ENCODE data around the gene SIGLEC1.

The SIGLEC1 gene

DNA sequence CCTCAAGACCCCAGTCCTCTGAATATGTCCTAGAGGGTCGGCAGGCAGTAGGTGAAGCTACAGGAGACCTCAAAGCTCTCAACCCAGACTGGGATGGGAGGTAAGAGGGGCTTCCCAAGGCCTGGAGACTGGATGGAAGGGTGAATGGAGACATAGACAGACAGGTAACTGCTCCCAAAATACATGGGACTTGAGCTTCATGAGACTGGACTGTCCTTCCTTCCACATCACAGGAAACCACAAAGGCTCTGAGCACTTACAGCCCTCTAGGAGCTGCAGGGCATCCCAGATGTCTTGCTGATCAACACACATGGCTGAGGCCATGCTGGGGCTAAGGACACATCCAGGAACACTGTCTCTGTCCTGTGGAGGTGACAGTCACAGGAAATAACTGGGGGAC, 31.6 kb upstream of the SIGLEC1 start:
- DNase-seq, result no peak

- DNase-seq, result no peak
Measured at GRCh38 chr20:3743251-3743650, 30.9 kb upstream of the SIGLEC1 start.

DNA sequence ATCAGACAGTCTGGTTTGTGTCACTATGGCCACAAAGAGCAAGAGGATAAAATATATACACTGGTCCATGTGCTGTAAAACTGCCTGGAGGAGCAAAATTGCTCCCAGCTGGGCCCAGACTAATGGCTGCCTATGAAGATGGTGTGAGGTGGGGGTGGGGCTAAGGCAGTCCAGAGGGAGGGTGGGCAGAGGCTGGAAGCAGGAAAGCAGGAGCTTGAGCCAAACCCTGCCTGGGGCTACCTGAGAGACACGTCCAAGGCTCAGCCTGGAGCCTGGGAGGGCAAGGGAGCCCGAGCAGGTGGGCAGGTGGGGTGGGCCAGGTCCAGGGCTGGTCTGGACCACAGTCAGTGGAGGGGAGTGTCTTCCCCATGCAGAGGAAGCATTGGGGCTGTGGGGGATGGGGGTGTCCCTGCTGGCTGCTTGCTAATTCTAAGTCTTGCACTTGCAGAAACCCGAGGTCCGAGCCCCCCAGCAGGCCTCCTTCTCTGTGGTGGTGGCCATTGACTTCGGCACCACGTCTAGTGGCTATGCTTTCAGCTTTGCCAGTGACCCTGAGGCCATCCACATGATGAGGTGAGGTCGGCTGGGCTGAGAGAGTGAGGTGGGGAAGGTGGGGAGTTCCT, 29.5 kb upstream of the SIGLEC1 start:
- no peak for DNase-seq

DNA sequence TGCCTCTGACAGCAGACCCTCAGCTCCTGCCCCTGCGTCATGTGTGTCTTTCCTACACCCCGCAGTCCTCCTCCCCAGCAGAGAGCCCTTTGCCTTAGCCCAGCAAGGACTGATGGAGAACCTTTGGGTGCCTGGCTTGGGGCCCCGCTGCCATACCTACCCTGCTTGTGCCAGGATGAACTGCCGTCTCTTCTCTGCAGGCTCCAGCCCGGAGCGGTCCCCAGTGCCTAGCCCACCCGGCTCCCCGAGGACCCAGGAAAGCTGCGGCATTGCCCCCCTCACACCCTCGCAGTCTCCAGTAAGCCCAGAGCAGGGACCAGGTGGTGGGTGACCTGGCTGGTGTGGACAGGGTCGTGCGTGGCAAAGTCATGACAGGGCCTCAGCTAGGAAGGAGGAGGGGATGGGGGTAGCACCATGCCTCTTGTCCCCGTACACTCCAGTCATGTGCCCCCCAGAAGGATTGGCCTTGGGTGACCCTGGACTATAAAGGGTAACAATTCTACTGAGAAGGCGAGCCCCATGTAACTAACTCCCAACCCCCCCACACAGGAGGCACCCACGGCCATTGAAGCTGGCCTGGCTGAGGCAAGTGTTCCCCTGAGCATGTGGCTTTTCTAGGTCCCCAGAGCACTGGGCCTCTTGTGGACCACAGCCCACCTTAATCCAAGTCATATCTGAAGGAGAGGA, 28.4 kb upstream of the SIGLEC1 start:
- no peak for DNase-seq

- no peak for DNase-seq
Measured at GRCh38 chr20:3739926-3740451, 27.6 kb upstream of the SIGLEC1 start.

DNA sequence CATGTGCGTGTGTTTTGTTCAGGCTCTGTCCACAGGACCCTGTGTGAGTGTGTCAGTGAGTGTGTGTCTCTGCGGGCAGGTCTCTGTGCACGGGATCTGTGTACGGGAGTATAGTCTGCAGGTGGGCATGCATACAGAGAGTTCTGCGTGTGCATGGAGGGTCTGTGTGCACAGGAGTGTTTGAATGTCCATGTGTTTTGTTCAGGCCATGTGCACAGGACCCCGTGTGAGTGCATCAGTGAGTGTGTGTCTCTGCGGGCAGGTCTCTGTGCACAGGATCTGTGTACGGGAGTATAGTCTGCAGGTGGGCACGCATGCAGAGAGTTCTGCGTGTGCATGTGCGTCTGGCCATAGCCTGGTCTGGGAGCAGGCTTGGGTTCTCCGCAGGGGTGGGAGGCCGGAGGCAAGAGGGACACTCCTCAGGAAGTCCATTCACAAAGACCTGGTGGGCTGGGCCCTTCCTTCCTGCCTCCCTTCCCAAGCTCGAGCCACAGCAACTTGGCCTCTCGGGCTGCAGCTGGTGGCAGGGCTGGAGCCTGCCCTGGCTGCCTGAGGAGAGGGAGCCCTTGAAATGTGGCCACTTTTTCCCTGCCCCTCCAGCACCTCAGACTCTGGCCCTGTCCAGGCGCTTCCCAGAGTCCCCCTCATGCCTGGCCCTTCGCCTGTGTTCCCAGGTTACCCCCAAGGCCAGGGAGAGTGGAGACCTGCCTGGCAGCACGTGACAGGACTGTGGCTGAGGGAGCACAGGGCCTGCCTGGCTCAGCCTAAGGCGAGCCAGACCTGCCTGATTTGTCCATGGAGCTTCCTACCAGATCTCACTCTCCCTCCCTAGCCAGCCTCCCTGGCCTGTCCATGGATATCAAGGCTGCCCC, 26.9 kb upstream of the SIGLEC1 start:
- no peak for DNase-seq

GRCh38 chr20:3738111-3739053, 26.0 kb upstream of the SIGLEC1 start:
- DNase-seq, result no peak

DNA sequence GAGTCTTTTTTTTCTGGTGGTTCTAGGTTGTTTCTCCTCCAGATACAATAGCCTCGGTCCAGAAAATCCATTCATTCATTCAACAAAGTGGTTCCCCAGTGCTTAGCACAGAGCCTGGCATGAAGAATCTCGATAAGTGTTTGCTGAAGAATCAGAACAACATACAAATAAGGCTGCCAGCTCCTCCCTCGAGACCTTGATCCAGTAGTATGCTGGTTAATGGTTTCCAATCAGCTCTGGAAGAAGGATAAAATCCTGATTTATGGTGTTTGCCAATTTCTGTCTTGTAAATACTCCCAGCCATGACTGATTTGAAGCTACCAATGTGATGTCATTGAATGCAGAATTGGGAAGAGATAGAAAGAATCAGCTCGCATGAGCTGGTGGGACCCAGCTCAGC, 23.4 kb upstream of the SIGLEC1 start:
- DNase-seq, result no peak

GRCh38 chr20:3734111-3734843, 21.9 kb upstream of the SIGLEC1 start:
- no peak for DNase-seq

GRCh38 chr20:3733119-3733995, 21.0 kb upstream of the SIGLEC1 start:
- DNase-seq, result no peak

- DNase-seq, result no peak
Measured at GRCh38 chr20:3732327-3733118, 20.1 kb upstream of the SIGLEC1 start, which contains the start of gene HSPA12B. HSPA12B (plus strand) TSS chr20:3732685; CDS start chr20:3738675, 5,990 bp downstream.

DNA sequence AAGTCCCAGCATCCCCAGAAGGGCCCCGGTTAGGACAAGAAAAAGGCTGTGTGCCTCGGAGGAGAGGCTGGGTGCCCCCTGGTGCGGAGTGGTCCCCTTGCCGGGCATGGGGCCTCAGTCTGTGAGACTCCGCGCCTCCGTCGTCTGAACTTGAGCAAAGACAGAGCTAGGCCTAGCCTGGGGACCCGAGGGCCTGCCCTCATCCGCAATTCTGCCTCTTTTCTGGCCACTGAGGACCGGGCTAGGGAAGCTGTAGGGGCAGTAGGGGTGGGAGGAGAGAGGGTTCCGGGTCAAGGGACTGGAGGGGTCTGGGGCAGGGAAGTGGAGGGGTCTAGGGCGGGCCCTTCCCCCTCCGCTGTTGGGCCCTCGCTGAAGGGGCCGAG, 19.5 kb upstream of the SIGLEC1 start:
- DNase-seq, result no peak

- DNase-seq, result no peak
Measured at GRCh38 chr20:3730803-3731672, 18.6 kb upstream of the SIGLEC1 start.

DNA sequence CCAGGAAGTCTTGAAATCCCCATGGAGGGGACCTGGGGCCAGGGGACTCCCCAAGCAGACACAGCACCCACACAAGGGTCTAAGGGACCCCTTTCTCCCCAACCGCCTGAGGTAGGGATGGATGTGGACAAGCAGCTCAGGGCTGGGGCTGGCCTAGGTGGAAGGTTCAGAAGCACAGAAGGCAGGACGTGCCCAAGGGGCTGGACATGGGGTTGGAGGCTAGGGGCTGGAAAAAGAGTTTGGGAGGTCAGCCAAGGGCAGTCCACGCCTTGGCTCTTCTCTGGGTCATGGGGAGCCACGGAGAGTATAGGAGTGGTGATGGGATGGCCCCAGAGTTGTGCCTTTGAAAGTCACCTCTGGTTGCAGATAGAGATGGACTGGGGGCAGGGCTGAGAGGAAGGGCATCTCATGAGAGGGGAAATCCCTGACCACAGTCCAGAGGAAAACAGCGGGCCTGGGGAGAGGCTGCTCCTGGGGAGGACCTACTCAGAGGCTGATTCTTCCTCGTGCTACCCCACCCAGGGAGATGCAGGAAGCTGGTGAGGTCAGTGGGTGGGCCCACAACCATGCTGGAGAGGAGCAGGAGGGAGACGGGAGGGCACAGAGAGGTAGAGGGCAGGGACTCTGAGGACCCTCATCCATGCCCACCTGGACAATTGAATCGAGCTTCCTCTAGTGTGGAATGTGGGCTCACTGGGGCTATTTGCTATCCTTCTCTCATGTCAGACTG, 17.6 kb upstream of the SIGLEC1 start:
- no peak for DNase-seq

DNA sequence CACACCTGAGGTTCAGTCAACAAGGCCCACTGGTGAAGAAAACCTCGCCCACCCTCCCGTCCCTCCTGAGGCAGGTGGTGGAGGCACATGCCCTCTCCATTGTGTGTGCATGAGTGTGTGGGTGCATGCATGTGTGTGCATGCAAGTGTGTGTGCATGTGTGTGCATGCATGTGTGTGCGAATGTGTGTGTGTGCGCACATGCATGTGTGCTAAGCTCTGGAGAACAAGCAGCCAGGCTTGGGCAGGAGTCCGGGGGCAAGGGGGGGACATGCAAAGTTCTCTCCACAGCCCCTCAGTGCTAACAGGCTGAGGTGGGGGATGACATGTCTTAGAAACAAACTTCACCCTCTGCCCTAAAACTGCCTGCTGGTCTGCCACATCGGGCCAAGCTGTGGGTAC, 17.0 kb upstream of the SIGLEC1 start:
- no peak for DNase-seq

DNA sequence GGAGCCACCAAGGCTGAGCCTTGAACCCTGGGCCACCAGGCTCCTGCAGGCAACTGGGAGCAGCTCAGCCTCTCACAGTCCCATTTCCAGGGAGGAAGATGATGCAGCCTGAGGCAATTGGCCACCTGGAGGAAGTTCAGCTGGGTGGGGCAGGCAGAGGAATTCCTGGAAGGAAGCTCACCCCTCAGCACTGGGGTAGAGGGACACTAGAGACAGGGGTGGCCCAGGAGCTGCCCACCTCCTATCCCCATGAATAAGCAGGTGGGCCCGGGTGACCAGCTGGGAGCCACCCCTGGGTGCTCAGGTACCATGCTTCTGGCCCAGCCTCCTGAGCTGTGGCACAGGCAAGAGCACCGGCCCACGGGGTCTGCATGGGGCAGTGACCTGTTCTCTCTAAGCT, 16.5 kb upstream of the SIGLEC1 start:
- no peak for DNase-seq

GRCh38 chr20:3728354-3728753, 16.0 kb upstream of the SIGLEC1 start:
- DNase-seq, result no peak

DNA sequence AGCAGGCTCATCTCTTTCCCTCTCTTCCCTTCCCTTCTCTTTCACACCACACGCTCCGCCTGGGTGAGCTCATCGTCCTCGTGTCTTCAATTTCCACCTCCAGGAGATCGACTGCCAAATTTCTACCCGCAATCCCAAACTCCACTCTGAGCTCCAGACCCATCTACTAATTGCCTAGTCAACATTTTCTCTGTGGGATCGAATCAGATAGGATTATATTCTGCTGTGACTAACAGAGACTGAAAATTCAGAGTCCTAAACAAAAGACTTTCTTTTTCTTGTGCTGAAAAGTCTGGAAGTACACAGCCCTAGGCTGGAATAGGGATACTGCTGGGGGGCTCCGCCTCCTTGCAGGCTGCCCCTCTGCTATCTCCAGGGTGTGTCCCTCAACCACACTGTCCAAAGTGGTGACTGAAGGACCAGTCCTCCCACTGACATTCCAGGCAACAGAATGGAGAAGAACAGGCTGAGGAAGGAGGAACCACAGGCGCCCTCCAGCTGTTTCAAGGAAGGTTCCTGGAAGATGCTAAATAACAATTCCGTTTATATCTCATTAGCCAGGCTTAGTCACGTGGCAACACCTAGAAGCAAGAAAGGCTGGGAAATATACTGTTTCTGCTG, 15.1 kb upstream of the SIGLEC1 start:
- no peak for DNase-seq
